BE2C (cell line): ENCODE results near the gene EPB41L4A.

Source experiments
- DNase-seq: peaks from one replicate; pipeline ENCODE4 v3.0.0-alpha.2; 2020
- H3K27me3 ChIP-seq: fragments of 250-450 bp; sonication (Bioruptor Pico); 2 replicates; pipeline ENCODE4 v1.5.1; 2020; ENCODE audit warnings: mild to moderate bottlenecking
- H3K36me3 ChIP-seq: fragments of 250-450 bp; sonication (Bioruptor Pico); 2 replicates; pipeline ENCODE4 v1.5.1; 2020; ENCODE audit warnings: mild to moderate bottlenecking
- H3K4me1 ChIP-seq: fragments of 250-450 bp; sonication (Bioruptor Pico); 2 replicates; pipeline ENCODE4 v1.5.1; 2020
- H3K4me3 ChIP-seq: 2 replicates; pipeline ENCODE4 v1.5.1; 2011; ENCODE audit warnings: low read depth, low read length
- H3K9me3 ChIP-seq: fragments of 250-450 bp; sonication (Bioruptor Pico); 2 replicates; pipeline ENCODE4 v1.5.1; 2020
- TF ChIP-seq, protein P1 (sequence below): IDR thresholded peaks from 2 replicates; pipeline ENCODE4 v1.5.1; 2012; ENCODE audit warnings: mild to moderate bottlenecking, low read depth, low read length

Gene EPB41L4A

DNA sequence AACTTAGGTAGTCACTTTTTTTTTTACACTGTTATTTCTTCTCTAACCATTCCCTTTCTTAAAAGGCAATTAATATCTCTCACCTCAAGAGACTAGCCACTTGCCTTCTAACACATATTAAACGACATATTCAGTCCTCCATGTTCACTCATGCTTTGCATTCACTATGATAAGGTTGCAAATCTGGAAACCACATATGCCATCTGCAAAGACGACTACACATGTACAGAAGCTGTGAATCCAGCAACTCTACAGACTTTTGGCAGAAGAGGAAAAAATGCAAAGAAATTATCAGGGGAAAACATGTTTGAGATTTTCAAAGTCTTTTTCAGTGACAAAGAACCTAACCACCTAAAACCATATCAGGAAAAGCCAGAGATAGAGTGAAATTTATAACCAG, 112.1 kb downstream of the EPB41L4A start:
- TF ChIP-seq, protein P1, sequence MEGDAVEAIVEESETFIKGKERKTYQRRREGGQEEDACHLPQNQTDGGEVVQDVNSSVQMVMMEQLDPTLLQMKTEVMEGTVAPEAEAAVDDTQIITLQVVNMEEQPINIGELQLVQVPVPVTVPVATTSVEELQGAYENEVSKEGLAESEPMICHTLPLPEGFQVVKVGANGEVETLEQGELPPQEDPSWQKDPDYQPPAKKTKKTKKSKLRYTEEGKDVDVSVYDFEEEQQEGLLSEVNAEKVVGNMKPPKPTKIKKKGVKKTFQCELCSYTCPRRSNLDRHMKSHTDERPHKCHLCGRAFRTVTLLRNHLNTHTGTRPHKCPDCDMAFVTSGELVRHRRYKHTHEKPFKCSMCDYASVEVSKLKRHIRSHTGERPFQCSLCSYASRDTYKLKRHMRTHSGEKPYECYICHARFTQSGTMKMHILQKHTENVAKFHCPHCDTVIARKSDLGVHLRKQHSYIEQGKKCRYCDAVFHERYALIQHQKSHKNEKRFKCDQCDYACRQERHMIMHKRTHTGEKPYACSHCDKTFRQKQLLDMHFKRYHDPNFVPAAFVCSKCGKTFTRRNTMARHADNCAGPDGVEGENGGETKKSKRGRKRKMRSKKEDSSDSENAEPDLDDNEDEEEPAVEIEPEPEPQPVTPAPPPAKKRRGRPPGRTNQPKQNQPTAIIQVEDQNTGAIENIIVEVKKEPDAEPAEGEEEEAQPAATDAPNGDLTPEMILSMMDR: no peak
- H3K4me1 ChIP-seq: no peaks in the 10 kb centered on the region
- peaks cover 29% of the 10 kb centered on the region for H3K27me3 ChIP-seq
- no peak overlapping the region for H3K4me3 ChIP-seq
- no peaks in the 10 kb centered on the region for H3K9me3 ChIP-seq
- no peaks in the 10 kb centered on the region for H3K36me3 ChIP-seq
- DNase-seq: no peak

DNA sequence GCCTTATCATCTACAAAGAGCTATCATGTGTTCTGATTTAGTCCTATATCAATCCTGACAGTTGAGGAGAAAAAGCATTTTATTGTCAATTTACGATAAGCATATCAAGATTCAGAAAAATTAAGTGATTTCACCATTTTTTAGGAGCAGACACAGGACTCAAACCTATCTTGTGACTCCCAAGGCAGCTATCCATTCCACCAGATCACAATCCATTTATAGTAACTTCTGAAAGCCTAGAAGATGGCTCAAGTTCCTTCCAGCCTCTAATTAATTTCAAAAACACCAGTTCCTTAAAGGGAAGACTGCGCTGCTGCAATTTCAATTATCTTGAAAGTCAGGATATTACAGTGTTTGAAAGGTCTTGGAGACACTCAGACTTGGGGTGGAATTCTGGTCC, 114.3 kb downstream of the EPB41L4A start:
- TF ChIP-seq, protein P1: no peak
- DNase-seq: no peak
- H3K27me3 ChIP-seq: peaks cover 27% of the 10 kb centered on the region
- H3K9me3 ChIP-seq: no peaks in the 10 kb centered on the region
- no peaks in the 10 kb centered on the region for H3K36me3 ChIP-seq
- no peaks in the 10 kb centered on the region for H3K4me1 ChIP-seq
- no peak overlapping the region for H3K4me3 ChIP-seq

DNA sequence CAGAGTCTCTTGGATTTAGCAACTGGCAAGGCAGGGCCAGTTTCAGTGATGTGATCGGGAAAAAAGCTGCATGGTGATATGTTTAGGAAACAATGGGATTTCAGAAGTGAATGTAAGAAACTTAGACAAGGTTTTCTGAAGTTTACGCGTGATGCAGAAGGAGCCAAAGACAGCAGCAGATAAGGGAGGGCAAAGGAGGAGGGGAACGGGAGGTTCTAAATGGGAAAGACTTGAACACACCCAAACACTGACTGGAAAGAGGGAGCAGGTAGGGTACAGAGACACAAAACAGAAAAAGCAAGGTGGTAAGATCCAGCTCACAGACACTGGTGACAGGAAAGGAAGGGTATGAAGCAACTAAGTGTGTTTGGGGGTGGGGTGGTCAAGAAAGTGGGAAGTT, 115.4 kb downstream of the EPB41L4A start:
- Histone ChIP-seq H3K27me3 (peaks cover 27% of the 10 kb centered on the region), H3K4me3 (no peak overlapping the region)

DNA sequence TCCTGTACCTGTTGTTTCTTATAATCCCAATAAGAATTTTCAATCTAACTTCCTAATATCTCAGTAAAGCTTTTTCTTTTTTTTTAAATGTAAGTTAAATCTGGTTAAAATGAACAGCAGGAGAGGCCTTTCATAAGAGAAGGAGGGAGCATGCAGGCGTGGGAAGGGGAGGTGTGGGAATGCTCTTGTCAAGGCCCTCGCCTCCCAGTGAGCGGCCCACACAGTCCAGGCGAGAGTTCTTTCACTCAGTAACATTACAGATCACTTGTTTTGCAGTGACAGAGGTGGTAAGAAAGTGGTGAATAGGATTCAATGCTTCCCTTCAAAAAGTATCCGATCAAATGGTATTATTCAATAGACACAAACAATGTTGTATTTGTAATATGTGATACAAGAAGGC, 125.0 kb downstream of the EPB41L4A start:
- TF ChIP-seq, protein P1: no peak
- Histone ChIP-seq H3K4me1 (no peaks in the 10 kb centered on the region), H3K36me3 (no peaks in the 10 kb centered on the region), H3K27me3 (peaks cover 20% of the 10 kb centered on the region; the same call in 1 of the 2 replicates), H3K4me3 (no peak overlapping the region), H3K9me3 (no peaks in the 10 kb centered on the region)
- no peak for DNase-seq

More for the DNA sequence above, 115.4 kb downstream of the EPB41L4A start:
- DNase-seq: no peak
- TF ChIP-seq, protein P1: no peak
- H3K36me3 ChIP-seq: no peaks in the 10 kb centered on the region
- H3K9me3 ChIP-seq: no peaks in the 10 kb centered on the region
- no peaks in the 10 kb centered on the region for H3K4me1 ChIP-seq

DNA sequence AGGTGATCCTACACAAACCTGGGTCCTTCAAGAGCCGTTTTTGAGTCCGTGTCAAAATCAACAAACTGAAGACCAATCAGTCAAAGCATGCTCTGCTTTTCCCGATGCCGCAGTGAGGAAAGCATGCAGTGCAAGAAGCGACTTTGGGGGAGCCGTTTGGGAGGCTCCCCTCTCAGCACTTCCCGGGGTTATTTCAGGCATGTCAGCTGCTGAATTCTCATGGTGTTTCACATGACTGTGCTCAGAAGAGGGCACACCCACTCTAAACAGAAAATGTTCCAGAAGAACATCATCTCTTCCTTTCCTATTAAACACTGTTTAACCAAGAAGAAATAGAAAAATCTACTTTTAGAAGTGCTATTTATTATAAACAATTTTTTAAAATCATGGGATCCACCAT, 125.5 kb downstream of the EPB41L4A start:
- DNase-seq: no peak
- TF ChIP-seq, protein P1: no peak
- Histone ChIP-seq H3K4me1 (no peaks in the 10 kb centered on the region), H3K36me3 (no peaks in the 10 kb centered on the region), H3K27me3 (peaks cover 20% of the 10 kb centered on the region; the same call in 1 of the 2 replicates), H3K4me3 (no peak overlapping the region), H3K9me3 (no peaks in the 10 kb centered on the region)

DNA sequence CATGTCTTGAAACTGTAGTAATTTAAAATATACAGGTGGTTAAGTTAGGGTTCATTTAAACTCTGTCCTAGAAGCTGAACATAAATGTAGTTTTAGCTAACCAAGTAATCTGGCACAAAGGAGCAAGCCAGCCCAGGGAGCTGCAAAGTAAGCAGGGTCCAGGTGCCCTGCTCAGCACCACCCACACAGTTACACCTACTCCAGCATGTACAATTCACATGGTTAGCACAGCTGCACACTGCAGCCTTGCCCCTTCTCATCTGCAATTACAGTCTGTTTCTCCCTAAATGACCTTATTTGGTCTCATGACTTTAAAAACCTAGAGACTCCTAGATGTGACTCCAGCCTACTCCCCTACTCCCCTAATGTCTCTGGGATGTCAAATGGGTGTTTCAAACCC, 128.4 kb downstream of the EPB41L4A start:
- TF ChIP-seq, protein P1: no peak
- H3K36me3 ChIP-seq: no peaks in the 10 kb centered on the region
- no peaks in the 10 kb centered on the region for H3K4me1 ChIP-seq
- H3K9me3 ChIP-seq: no peaks in the 10 kb centered on the region
- H3K27me3 ChIP-seq: peaks cover 30% of the 10 kb centered on the region
- no peak overlapping the region for H3K4me3 ChIP-seq
- DNase-seq: no peak
